Fibroblast of skin of scalp (primary cell): ENCODE data around the gene CHST15. TPM values are rescaled to one million over a fixed set of nuclear protein-coding genes. Genes with fewer than 3 reads are reported as not detected.

ENCODE experiments used
- DNase-seq: peaks from one replicate; pipeline ENCODE4 v3.0.0-alpha.2; 2013
- polyA plus RNA-seq, 2 experiments: library from polyadenylated mRNA; unstranded; fragments of 120-200 nt; gene quantifications; one replicate each; pipeline ENCODE4 v1.2.1, GENCODE V29; 2013; ENCODE audit not compliant: insufficient read length in 2 of 2

Gene CHST15
- 1.4 TPM for polyA plus RNA-seq (2013, experiment 1 of 2; ENCODE audit: insufficient read length)
- 1.9 TPM for polyA plus RNA-seq (2013, experiment 2 of 2; ENCODE audit: insufficient read length)

GRCh38 chr10:124092860-124093773 is at the start of gene CHST15:
Gene CHST15 (minus strand): TSS chr10:124093598. CDS start chr10:124046212, 47,386 bp downstream.
- DNase-seq: peak; percentile 37

- no peak for DNase-seq
Measured at GRCh38 chr10:124142960-124143359, 49.6 kb upstream of the CHST15 start.

- no peak for DNase-seq
Measured at GRCh38 chr10:124142006-124142739, 48.8 kb upstream of the CHST15 start.

GRCh38 chr10:124138883-124139348 is 45.5 kb upstream of the CHST15 start:
- no peak for DNase-seq

GRCh38 chr10:124138195-124138882 is 44.9 kb upstream of the CHST15 start:
- DNase-seq: no peak

GRCh38 chr10:124134251-124134893 is 41.0 kb upstream of the CHST15 start:
- DNase-seq: no peak

- no peak for DNase-seq
Measured at GRCh38 chr10:124132876-124133275, 39.5 kb upstream of the CHST15 start.

GRCh38 chr10:124132306-124132705 is 38.9 kb upstream of the CHST15 start:
- no peak for DNase-seq

GRCh38 chr10:124131172-124131571 is 37.8 kb upstream of the CHST15 start:
- DNase-seq: no peak

- no peak for DNase-seq
Measured at GRCh38 chr10:124130198-124130900, 37.0 kb upstream of the CHST15 start.

GRCh38 chr10:124129471-124129870 is 36.1 kb upstream of the CHST15 start:
- DNase-seq: no peak

- no peak for DNase-seq
Measured at GRCh38 chr10:124128811-124129145, 35.4 kb upstream of the CHST15 start.

- DNase-seq: no peak
Measured at GRCh38 chr10:124127965-124128810, 34.8 kb upstream of the CHST15 start.

GRCh38 chr10:124127563-124127962 is 34.2 kb upstream of the CHST15 start:
- no peak for DNase-seq

- no peak for DNase-seq
Measured at GRCh38 chr10:124126983-124127385, 33.6 kb upstream of the CHST15 start.

GRCh38 chr10:124126145-124126982 is 33.0 kb upstream of the CHST15 start:
- no peak for DNase-seq

- DNase-seq: peak; percentile 3
Measured at GRCh38 chr10:124125305-124126116, 32.1 kb upstream of the CHST15 start.

GRCh38 chr10:124124769-124125161 is 31.4 kb upstream of the CHST15 start:
- no peak for DNase-seq
